Fibroblast of pulmonary artery (primary cell): ENCODE data around the gene SOX1.

ENCODE experiments used
- DNase-seq: peaks from one replicate; pipeline ENCODE4 v3.0.0-alpha.2; 2010; ENCODE audit warnings: low read depth
- H3K4me3 ChIP-seq: replicated peaks from 2 replicates; pipeline ENCODE4 v1.5.1; 2011; ENCODE audit warnings: low read depth, mild to moderate bottlenecking, control low read depth, low read length, moderate library complexity
- CTCF ChIP-seq: IDR thresholded peaks from 2 replicates; pipeline ENCODE4 v1.5.1; 2011; ENCODE audit warnings: mild to moderate bottlenecking, control low read depth, low read length, inconsistent platforms; ENCODE audit errors: missing control alignments

SOX1 gene

DNA sequence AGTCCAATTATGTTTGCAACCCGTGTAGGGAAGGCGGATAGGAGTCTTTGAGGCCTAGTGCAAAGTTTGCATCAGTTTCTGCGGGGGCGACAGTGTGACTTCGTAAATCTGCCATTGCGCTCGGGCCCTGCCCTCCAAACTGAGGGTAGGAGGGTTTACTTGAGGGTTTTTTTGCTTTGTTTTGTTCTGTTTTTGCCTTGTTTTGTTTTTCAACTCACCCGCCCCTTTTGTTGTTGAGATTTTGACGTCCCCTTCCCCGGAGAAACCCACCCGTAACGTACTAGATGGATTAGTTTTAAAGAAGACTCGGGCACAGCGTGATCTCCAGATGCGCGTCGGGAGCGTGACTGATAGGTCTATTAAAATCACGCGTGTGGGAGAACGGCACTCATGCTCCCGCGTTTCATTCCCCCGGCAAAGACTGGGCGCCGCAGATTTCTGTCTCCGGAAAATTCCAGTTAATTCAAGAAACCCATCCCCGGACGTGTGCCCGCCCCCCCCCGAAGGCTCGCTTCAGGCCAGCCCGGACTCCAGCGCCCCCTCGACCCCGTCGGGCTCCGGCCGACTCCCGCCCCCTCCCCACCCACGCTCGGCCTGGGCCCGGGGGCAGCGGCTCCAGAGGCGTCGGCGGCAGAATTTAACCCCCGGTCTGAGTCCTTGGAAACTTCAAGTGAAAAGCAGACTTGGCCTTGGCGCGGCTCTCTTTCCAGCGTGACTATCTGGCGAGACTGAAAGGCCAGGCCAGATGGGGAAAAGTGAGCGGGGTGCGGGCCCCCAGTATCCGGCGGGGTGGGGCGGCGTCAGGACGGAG, 5.0 kb downstream of the SOX1 start:
- H3K4me3 ChIP-seq = no peak overlapping the region
- no peak for DNase-seq
- TF ChIP-seq CTCF = no peak

- TF ChIP-seq CTCF = no peak
- no peak for DNase-seq
- H3K4me3 ChIP-seq = no peak overlapping the region
Observed at GRCh38 chr13:112072534-112073244, 5.7 kb downstream of the SOX1 start.

- DNase-seq = no peak
- no peak for TF ChIP-seq CTCF
- no peak overlapping the region for H3K4me3 ChIP-seq
Observed at GRCh38 chr13:112073245-112074138, 6.5 kb downstream of the SOX1 start.

DNA sequence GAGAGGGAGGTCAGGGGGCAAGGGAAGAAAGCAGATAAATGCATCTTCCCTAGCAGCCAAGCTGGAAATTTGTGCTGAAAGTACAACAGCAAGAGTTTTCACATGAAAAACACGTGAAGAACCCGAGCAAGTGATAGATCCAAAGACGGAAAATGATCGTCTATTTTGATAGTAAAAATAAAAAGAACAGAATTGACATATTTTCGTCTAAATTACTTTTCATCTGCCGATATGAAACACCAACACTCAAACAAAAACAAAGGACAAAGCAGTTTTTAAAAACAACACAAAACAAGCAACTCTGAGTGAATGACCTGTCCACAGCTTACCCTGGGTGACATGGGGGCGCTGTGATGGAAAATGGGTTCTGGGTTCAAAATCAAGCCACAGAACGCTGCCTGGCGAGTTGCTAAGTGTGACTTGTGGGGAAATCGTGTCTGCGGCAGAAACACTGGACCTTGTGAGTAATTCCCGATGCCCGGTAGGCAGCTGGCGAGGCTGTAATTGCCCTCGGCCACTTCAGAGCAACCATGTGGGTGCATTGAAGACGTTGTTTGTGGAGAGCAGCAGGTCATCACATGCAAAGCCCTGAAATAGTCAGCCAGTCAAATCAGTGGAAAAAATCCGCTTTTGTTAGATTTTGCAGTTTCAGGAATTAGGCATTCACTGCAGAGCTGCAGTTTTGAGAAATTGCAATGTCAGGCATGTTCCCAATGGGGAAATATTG, 7.4 kb downstream of the SOX1 start:
- TF ChIP-seq CTCF = no peak
- DNase-seq = no peak
- no peak overlapping the region for H3K4me3 ChIP-seq

DNA sequence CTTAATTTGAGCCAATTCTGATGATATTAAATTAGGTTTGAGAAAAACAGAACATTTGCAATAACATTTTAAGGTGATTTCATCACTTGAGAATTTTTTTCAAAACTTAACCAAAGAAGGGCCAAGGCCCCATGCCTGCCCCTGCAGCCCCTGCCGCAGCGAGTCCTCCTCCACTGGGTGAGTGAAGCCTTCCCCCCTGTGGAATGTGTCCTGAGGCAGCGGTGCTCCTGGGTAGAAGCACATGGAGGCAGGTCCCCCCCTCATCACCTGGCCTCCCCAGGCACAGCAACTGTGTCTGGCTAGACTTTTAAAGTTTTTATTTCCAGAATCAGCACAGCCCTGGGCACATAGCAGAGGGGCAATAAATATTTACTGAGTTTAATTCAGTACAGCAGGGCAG, 10.8 kb downstream of the SOX1 start:
- TF ChIP-seq CTCF = no peak
- H3K4me3 ChIP-seq = no peak overlapping the region
- DNase-seq = no peak

DNA sequence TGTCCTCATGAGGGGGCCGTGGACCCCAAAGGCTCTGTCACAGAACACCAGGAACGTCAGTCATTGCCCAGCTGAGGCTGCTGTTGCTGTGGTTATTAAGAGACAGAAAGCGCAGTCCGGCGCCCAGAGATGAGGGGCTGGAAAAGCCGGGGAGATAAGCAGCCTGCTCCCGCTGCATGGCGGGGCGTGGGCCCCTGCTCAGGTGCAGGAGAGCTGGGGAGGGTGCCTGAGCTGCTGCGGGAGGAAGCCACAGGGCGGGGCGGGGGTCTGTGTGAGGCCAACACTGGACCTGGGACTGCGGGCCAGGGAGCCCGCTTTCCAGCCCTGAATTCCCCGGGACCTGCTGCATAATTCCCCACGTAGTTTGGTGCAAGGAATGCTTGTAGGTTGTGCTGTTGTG, 11.3 kb downstream of the SOX1 start:
- H3K4me3 ChIP-seq = no peak overlapping the region
- no peak for TF ChIP-seq CTCF
- no peak for DNase-seq
